HG03442 (cell line): ENCODE data around the gene SHROOM3.

Experiments
- ATAC-seq: cut with Tn5 transposase; IDR thresholded peaks from one replicate; pipeline ENCODE4 v1.9.1; 2021; ENCODE audit warnings: mild to moderate bottlenecking, moderate library complexity; ENCODE audit not compliant: unreplicated experiment

Gene SHROOM3

DNA sequence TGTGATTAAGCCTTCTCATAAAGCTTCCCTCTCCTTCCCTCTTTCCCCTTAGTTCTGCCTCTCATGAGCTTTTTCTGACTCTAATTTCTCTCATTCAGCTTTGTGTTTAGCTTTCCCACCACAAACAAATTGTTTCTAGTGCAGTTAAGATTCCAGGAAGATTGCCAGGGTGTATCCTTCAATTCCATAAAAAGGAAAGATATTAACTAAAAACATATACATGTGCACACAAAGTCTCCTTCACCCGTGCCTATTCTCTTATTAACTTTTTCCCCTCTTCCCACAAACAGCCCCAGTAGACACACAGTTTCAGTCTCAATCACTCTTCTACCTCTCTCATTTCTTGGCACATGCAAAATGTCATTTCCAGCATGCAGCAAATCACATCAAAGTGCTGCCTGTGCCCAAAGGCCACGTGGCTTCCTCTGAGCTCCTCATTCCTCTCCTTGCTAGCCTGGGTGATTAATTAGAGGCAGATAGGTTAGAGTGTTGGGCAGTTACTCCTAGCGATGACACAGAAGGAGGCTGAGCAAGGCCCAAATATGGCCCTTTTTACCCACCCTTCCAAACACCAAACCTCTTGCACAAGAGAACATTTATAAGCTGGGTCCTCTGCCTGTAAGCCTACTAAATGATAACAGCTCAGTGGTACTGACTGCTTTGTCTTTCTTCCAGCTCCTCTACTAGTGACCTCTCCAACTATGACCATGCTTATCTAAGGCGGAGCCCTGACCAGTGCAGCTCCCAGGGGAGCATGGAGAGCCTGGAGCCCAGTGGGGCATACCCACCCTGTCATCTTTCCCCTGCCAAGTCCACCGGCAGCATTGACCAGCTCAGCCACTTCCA is 303.3 kb downstream of the SHROOM3 start:
- no peak for ATAC-seq

DNA sequence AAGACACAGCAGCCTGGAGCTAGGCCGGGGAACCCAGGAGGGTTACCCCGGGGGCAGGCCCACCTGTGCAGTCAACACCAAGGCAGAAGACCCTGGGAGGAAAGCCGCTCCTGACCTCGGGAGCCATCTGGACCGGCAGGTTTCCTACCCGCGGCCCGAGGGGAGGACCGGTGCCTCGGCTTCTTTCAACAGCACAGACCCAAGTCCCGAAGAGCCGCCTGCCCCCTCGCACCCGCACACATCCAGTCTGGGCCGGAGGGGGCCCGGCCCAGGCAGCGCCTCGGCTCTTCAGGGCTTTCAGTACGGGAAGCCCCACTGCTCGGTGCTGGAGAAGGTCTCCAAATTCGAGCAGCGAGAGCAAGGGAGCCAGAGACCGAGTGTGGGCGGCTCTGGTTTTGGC is 305.2 kb downstream of the SHROOM3 start:
- no peak for ATAC-seq

GRCh38 chr4:76740866-76741662 is 306.0 kb downstream of the SHROOM3 start:
- no peak for ATAC-seq

GRCh38 chr4:76741663-76742020 is 306.6 kb downstream of the SHROOM3 start:
- ATAC-seq = no peak

- ATAC-seq = no peak
Measured at GRCh38 chr4:76744241-76744921, 309.4 kb downstream of the SHROOM3 start.

DNA sequence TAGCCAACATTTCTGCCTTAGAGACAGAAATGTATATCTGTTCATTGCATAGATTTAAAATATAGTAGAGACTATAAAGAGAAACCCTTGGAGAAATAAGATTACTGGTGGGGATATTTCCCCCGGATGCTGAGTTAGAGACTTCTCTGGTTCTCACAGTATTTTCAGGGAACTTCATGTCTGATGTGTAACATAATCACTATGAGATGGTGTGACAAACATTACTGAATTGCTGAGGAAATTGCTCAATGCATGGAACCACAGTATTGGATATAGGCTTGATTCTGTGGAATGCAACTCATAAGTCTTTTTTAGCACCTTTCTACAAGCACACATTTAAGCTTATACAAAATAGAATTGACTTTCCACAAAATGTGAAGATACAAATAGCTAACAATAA is 310.2 kb downstream of the SHROOM3 start:
- no peak for ATAC-seq

DNA sequence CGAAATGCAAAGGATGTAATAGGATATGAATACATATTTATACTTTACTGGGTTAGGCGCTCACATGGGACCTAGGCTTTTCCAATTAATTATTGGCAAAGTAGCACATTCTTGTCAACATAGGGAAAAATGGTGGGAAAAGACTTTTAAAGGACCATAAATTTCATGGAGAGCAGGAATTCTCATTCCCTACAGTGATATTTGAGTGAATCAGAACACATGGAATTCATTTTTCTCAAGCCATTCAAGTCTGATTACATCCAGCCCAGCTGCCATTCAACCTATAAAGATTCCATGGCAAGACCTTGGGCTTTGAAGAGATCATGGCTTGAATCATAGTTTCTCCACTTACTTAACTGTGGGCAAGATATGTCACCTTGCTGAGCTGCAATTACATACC is 312.5 kb downstream of the SHROOM3 start:
- ATAC-seq = no peak

DNA sequence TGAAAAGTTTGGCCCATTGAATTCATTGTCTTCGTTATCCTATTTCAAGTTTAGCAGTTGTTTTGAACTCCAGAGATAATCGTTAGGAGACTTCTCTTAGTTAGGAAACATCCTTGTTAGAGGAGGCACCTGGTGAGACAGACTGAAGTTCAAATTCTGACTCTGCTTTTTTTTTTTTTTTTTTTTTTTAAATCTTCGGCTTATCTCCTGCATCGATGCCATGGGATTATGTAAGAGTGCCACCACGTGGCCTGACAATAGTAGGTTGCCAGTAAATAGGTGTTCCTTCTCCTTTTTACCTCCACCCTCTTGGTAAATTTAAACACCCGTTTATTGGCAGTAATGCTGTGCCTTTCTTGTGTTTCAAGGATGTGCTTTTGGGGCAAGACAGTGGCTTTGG is 313.6 kb downstream of the SHROOM3 start:
- no peak for ATAC-seq

GRCh38 chr4:76749355-76749754 is 314.3 kb downstream of the SHROOM3 start:
- no peak for ATAC-seq

DNA sequence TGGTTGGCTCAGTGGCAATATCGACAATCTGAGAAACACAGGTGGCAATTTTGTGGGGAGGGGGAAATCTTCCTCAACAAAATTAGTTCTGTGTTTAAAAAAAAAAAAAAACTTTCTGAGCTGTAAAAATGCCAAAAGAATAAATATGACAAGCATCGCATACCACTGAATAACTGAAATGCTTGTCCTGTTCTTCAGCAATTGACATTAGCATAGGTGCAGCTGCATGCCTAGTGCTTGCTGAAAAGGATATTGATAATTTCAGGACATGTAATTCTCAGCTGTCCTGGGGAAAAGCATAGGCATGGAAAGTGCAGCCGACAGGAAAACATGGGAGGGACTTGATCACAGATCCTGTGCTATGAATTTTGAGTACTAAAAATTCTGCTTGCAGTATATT is 315.7 kb downstream of the SHROOM3 start:
- no peak for ATAC-seq

GRCh38 chr4:76751612-76752343 is 316.7 kb downstream of the SHROOM3 start:
- ATAC-seq = no peak

- no peak for ATAC-seq
Measured at GRCh38 chr4:76752861-76753501, 318.0 kb downstream of the SHROOM3 start.

GRCh38 chr4:76753814-76754213 is 318.8 kb downstream of the SHROOM3 start:
- ATAC-seq = no peak

DNA sequence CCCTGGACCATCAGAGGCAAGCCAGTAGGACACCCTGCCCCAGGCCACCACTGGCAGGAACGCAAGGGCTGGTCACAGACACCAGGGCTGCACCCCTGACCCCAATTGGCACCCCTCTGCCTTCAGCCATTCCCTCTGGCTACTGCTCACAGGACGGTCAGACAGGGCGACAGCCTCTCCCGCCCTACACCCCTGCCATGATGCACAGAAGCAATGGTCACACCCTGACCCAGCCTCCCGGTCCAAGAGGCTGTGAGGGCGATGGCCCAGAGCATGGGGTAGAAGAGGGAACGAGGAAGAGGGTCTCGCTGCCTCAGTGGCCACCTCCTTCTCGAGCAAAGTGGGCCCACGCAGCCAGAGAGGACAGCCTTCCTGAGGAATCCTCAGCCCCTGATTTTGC is 319.4 kb downstream of the SHROOM3 start:
- ATAC-seq = no peak

GRCh38 chr4:76755756-76756155 is 320.7 kb downstream of the SHROOM3 start:
- no peak for ATAC-seq

- no peak for ATAC-seq
Measured at GRCh38 chr4:76756416-76756815, 321.4 kb downstream of the SHROOM3 start.

GRCh38 chr4:76757418-76757939 is 322.4 kb downstream of the SHROOM3 start:
- ATAC-seq = no peak

DNA sequence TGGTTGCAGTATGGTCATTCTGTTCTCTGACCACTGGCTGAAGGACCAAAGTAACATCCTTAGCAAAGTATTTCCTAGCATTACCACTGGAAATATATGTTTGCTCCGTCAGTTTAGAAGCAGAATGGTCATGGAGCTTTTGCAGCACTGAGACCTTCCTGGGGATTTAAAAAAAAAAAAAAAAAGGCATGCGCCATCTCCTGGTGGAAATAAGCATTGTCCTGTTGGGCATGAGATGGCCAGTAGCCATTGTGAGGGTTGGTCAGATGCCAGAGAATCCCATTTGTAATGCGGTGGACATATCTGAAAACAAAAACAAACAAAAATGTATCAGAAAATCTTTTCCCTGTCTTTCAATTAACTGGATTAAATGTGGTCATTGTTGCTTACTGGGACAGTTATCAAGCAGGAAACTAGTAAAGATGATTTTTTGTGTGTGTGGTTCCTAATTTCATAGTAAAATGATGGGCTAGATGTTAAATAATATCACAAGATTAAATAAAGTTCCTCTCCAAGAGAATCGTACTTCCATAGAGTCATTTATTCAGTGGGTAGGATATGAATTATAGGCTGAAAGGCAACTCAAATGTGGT is 323.4 kb downstream of the SHROOM3 start:
- no peak for ATAC-seq

DNA sequence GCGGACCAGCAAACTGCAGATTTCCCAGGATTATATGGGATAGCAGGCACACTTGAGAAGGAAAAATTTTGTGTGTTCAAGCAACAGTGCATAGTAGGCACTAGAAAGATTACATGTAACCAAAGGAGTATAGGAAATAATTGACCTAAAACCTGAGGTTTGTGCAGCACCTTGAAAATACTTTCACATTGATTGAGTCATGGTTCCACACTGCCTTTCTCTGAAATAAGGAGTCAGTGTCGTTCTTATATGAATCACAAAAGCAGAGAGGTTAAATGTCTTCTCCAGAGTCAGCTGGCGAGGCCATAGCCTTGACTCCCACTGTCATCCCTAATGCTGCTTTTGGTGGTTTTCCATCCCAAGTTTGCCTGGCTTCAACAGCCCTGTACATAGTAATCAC is 324.0 kb downstream of the SHROOM3 start:
- peak; percentile 57 for ATAC-seq

- ATAC-seq = no peak
Measured at GRCh38 chr4:76760193-76760592, 325.2 kb downstream of the SHROOM3 start.
